Esophagus muscularis mucosa (tissue), 4 donors: ENCODE results near the gene ASTL. TPM values are rescaled to one million over a fixed set of nuclear protein-coding genes. Genes with fewer than 3 reads are reported as not detected.

Source experiments
- DNase-seq: peaks from one replicate; pipeline ENCODE4 v3.0.0-alpha.2; 2017; ENCODE audit errors: extremely low spot score
- H3K27ac ChIP-seq, 4 donors: fragments of 200-600 bp; sonication (generic); replicated peaks in 1 of 4; 1 replicate in 3 of 4; 2 replicates in 1 of 4; pipeline ENCODE4 v1.5.1; 2016 to 2019; ENCODE audit warnings: mild to moderate bottlenecking in 1 of 4
- H3K27me3 ChIP-seq, 4 donors: fragments of 200-600 bp; sonication (generic); one replicate each; pipeline versions ENCODE4 v1.5.1 to v1.6.0; 2016 to 2019
- H3K36me3 ChIP-seq, 4 donors: fragments of 200-600 bp; sonication (generic); one replicate each; pipeline ENCODE4 v1.5.1; 2016 to 2019
- H3K4me1 ChIP-seq, 4 donors: fragments of 200-600 bp; sonication (generic); one replicate each; pipeline ENCODE4 v1.5.1; 2016 to 2019
- H3K4me3 ChIP-seq, 4 donors: fragments of 200-600 bp; sonication (generic); 1 replicate in 2 of 4; 2 replicates in 2 of 4; pipeline ENCODE4 v1.5.1; 2016 to 2019; ENCODE audit warnings: mild to moderate bottlenecking in 4 of 4, moderate library complexity in 1 of 4
- H3K9me3 ChIP-seq, 4 donors: fragments of 200-600 bp; sonication (generic); 1 replicate in 3 of 4; 2 replicates in 1 of 4; pipeline ENCODE4 v1.5.1; 2016 to 2019
- EP300 ChIP-seq: sonication (generic); formaldehyde crosslinking; IDR thresholded peaks from one replicate; pipeline ENCODE4 v1.6.1; 2017; ENCODE audit warnings: antibody characterized with exemption
- POLR2A ChIP-seq: fragments of 450-650 bp; IDR thresholded peaks from one replicate; pipeline ENCODE4 v1.6.1; 2017; ENCODE audit warnings: antibody characterized with exemption, moderate library complexity, mild to moderate bottlenecking, low read depth
- POLR2AphosphoS5 ChIP-seq, 2 donors: sonication (generic); formaldehyde crosslinking; IDR thresholded peaks; one replicate each; pipeline ENCODE4 v1.6.1; 2017; ENCODE audit warnings: antibody characterized with exemption in 2 of 2
- WGBS: methylation state at CpG from one replicate; pipeline ENCODE4 v1.1.5; 2018; 5-methylcytosine and 5-hydroxymethylcytosine counted together
- intact Hi-C: fragments of 100-400 bp; cut with DNase I; formaldehyde crosslinking; loops from one replicate; pipeline ENCODE4 v1.15.1; 2023
- total RNA-seq, 4 donors: library from RNA; depleted of rRNA; stranded (reverse); fragments of >200 nt; gene quantifications; one replicate each; pipeline versions ENCODE4 v1.1.0 to v1.2.1, GENCODE V29; 2016
- TF ChIP-seq, protein P1 (sequence below), 3 experiments: fragments of 200-600 bp in 2 of 3; fragments of 450-650 bp in 1 of 3; sonication (generic) in 2 of 3; IDR thresholded peaks; one replicate each; pipeline ENCODE4 v1.5.1; 2017 to 2019; ENCODE audit warnings: antibody characterized with exemption in 3 of 3, mild to moderate bottlenecking in 2 of 3, moderate library complexity in 1 of 3

ASTL gene
- total RNA-seq, 4 donors from 2014 or later = not detected

DNA sequence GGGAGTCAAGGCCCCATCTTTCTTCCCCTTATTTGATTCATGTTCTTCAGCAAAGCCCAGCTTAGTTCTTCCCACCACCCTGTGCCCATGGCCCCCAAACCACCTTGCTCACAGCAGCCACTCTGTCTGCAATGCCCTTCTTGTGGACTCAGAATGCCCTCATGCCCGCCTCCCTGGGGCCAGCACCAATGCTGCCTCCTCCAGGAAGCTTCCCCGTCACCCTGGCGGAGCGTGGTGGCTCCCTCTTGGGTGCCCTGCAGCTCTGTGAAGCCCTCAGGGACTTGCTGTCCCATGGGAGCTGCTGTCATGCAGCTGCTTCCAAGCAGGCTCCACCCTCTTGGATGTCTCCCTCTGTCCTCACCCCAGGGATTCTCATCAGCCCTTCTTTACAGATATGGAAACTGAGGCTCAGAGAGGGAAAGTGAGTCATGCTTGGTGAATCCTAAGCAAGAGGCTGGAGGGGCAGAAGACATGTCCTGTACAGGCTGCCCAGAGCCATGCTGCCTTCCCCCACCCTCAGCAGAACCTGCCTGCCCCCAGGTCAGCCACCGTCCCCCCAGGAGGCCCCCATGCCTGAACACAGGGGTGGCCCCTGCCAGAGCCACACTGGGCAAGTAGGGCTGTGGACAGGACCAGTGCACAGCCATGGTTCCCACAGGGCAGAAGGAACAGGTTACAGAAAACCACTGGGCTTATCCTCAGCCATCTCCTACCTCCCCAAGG lies 18.8 kb upstream of the ASTL start:
- no peak for DNase-seq
- no peaks in the 10 kb centered on the region for H3K36me3 ChIP-seq
- no peak overlapping the region for H3K27ac ChIP-seq
- TF ChIP-seq POLR2AphosphoS5 (IDR thresholded peaks at IDR 0.05) = no peak
- TF ChIP-seq EP300 = no peak
- no peak for TF ChIP-seq POLR2A
- TF ChIP-seq, protein P1, sequence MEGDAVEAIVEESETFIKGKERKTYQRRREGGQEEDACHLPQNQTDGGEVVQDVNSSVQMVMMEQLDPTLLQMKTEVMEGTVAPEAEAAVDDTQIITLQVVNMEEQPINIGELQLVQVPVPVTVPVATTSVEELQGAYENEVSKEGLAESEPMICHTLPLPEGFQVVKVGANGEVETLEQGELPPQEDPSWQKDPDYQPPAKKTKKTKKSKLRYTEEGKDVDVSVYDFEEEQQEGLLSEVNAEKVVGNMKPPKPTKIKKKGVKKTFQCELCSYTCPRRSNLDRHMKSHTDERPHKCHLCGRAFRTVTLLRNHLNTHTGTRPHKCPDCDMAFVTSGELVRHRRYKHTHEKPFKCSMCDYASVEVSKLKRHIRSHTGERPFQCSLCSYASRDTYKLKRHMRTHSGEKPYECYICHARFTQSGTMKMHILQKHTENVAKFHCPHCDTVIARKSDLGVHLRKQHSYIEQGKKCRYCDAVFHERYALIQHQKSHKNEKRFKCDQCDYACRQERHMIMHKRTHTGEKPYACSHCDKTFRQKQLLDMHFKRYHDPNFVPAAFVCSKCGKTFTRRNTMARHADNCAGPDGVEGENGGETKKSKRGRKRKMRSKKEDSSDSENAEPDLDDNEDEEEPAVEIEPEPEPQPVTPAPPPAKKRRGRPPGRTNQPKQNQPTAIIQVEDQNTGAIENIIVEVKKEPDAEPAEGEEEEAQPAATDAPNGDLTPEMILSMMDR (IDR thresholded peaks at IDR 0.05) = no peak
- no peaks in the 10 kb centered on the region for H3K4me1 ChIP-seq
- no peak overlapping the region for H3K4me3 ChIP-seq
- H3K27me3 ChIP-seq = peaks cover 0 to 26% (median 0%) of the 10 kb centered on the region in 4 donors
- WGBS = 93% methylated on average over 4 of the region's 5 CpGs
- peaks cover 0 to 11% (median 1%) of the 10 kb centered on the region in 4 donors for H3K9me3 ChIP-seq
- intact Hi-C loops = no loop called here

DNA sequence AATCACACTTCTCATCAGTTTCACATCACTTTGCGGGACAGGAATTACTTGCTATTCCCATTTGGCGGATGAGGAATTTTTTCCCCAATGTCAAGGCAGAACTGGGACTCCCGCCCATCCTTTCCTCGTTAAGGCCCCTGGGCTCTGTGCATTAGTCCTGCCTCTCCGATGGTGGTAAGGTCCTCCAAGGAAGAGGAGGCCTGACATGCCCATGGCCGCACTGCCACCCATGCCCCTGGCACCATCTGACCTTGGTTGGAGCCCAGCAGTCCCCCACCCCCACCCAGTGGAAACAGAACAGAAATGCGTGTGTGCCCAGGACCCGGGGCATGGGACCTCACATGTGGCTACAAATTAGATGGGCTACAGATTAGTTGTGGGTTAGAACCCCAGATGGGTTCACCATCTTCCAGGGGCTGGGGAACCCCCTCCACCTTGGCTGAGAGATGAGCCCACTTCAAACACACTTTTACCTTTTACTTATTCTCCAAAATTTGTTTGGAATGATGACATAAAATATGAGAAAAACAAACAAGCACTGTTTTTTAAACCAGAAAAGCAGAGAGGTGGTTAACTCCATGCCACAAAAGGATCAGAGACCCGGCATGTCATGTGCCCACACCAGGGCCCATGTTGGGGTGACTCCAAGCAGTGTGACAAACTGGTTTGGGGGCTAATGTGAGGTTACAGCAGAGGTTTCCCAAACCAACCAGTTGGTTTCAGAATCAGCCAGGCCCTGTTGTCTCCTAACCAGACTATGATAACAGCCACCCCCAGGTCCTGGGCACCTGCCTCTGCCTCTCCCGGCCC lies 17.9 kb upstream of the ASTL start:
- Histone ChIP-seq H3K27me3 (peaks cover 0 to 26% (median 0%) of the 10 kb centered on the region in 4 donors), H3K27ac (no peak overlapping the region), H3K4me1 (no peaks in the 10 kb centered on the region), H3K4me3 (no peak overlapping the region), H3K36me3 (no peaks in the 10 kb centered on the region), H3K9me3 (peaks cover 0 to 11% (median 1%) of the 10 kb centered on the region in 4 donors)
- WGBS = 88% methylated on average over 10 of the region's 10 CpGs
- TF ChIP-seq, protein P1 (IDR thresholded peaks at IDR 0.05) = no peak
- TF ChIP-seq POLR2AphosphoS5 (IDR thresholded peaks at IDR 0.05) (no peak), POLR2A (no peak), EP300 (no peak)
- intact Hi-C loops = no loop called here
- DNase-seq = no peak

DNA sequence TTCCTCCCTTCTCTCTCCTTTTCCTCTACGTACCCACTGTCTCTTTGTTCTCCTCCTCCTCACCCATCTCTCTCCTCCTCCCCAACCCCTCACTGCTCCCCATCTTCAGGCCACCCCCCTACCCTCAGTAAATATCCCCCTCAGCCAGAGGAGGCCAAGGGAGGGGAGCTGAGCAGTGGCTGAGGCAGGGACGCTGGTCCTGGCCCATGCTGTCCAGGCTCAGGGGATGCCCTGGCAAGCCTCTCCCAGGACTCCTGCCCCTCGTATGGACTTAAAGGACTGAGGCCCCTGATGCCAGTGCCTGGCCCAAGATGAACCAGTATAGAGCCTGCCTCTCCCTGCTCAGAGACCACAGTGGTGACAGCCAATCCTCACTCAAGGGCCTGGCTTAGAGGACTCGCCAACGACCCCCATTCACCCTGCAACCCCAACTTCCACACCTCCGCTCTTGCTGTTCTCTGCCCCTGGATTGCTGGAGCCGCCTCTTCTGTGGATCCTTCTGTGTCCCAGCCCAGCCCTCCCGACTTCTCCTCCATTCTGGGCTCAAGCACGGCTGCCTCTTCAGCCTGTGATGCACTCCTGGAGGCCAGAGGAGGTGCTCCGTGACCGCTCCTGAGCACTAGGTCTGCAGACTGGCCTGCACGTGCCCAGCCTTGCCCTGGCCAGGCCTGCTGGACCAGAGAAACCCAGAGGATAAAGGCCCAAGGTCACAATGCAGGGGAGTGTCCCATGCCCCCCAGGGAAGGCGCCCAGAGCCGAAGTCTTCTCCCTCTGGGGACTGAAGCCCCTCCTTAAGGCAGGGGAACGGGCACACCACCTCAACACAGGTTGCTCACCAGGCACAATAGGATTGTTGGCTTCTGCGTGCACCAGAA lies 16.4 kb upstream of the ASTL start:
- intact Hi-C loops = no loop called here
- no peak for DNase-seq
- TF ChIP-seq POLR2AphosphoS5 (IDR thresholded peaks at IDR 0.05) = no peak
- TF ChIP-seq, protein P1 (IDR thresholded peaks at IDR 0.05) = no peak
- TF ChIP-seq EP300 = no peak
- TF ChIP-seq POLR2A = no peak
- H3K4me1 ChIP-seq = no peaks in the 10 kb centered on the region
- no peaks in the 10 kb centered on the region for H3K9me3 ChIP-seq
- WGBS = 94% methylated on average over 10 of the region's 16 CpGs
- no peak overlapping the region for H3K4me3 ChIP-seq
- H3K36me3 ChIP-seq = no peaks in the 10 kb centered on the region
- H3K27ac ChIP-seq = no peak overlapping the region
- H3K27me3 ChIP-seq = peaks cover 0 to 26% (median 0%) of the 10 kb centered on the region in 4 donors

DNA sequence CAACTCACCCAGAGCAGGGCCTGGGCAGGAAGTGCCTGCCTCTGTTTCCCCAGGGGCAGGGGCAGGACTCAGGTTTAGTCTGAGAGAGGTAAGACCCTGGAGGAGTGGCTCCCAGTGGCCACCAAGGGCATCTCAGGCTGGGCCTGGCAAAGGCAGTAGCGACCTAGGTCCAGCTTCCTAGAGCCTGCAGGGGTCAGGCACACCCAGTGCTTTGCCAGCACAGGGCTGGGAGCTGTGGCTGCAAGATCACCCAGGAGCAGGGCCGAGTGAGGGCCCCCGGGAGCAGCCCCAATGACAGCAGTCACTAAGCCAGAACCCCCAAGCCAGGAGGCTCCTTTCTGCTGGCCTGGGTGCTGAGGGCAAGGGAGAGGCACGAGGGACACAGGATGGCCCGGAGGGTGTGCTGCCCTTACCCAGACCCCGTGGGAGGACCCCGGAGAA lies 15.7 kb upstream of the ASTL start:
- Histone ChIP-seq H3K27me3 (peaks cover 0 to 26% (median 0%) of the 10 kb centered on the region in 4 donors), H3K9me3 (no peaks in the 10 kb centered on the region), H3K4me1 (peaks cover 0 to 1% (median under 1%) of the 10 kb centered on the region in 4 donors), H3K27ac (no peak overlapping the region), H3K4me3 (no peak overlapping the region), H3K36me3 (no peaks in the 10 kb centered on the region)
- WGBS = 96% methylated on average over 4 of the region's 7 CpGs
- intact Hi-C loops = no loop called here
- TF ChIP-seq, protein P1 (IDR thresholded peaks at IDR 0.05) = no peak
- TF ChIP-seq EP300 (no peak), POLR2AphosphoS5 (IDR thresholded peaks at IDR 0.05) (no peak), POLR2A (no peak)
- DNase-seq = no peak
